ENCODE data around the gene TEAD1.

- TF ChIP-seq, protein P1, sequence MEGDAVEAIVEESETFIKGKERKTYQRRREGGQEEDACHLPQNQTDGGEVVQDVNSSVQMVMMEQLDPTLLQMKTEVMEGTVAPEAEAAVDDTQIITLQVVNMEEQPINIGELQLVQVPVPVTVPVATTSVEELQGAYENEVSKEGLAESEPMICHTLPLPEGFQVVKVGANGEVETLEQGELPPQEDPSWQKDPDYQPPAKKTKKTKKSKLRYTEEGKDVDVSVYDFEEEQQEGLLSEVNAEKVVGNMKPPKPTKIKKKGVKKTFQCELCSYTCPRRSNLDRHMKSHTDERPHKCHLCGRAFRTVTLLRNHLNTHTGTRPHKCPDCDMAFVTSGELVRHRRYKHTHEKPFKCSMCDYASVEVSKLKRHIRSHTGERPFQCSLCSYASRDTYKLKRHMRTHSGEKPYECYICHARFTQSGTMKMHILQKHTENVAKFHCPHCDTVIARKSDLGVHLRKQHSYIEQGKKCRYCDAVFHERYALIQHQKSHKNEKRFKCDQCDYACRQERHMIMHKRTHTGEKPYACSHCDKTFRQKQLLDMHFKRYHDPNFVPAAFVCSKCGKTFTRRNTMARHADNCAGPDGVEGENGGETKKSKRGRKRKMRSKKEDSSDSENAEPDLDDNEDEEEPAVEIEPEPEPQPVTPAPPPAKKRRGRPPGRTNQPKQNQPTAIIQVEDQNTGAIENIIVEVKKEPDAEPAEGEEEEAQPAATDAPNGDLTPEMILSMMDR (conservative IDR thresholded peaks at IDR 0.05) = no peak
- no peak for TF ChIP-seq ZFX (IDR thresholded peaks at IDR 0.05)
These were observed 118.8 kb downstream of the TEAD1 start for GRCh38 chr11:12793065-12793464.
